GM12875 (cell line): ENCODE data around the gene HNRNPR.
A peak's percentile ranks its signal among the peaks of the same experiment; 100 is the strongest.

Experiments
- H3K4me3 ChIP-seq: one replicate; pipeline ENCODE4 v1.5.1; 2011; ENCODE audit warnings: low read depth, low read length, control low read depth
- CTCF ChIP-seq: IDR thresholded peaks from 2 replicates; pipeline ENCODE4 v1.5.1; 2011; ENCODE audit warnings: low read depth, mild to moderate bottlenecking, control low read depth, inconsistent platforms, low read length, moderate library complexity, borderline replicate concordance; ENCODE audit not compliant: insufficient read depth

The HNRNPR gene

GRCh38 chr1:23367451-23367790, 23.3 kb upstream of the HNRNPR start:
- no peak for TF ChIP-seq CTCF
- peak overlapping the region; percentile 66 for H3K4me3 ChIP-seq

GRCh38 chr1:23366598-23366997, 22.5 kb upstream of the HNRNPR start:
- no peak for TF ChIP-seq CTCF
- H3K4me3 ChIP-seq: no peak overlapping the region

GRCh38 chr1:23366146-23366545, 22.1 kb upstream of the HNRNPR start:
- TF ChIP-seq CTCF: no peak
- no peak overlapping the region for H3K4me3 ChIP-seq

- H3K4me3 ChIP-seq: no peak overlapping the region
- no peak for TF ChIP-seq CTCF
Measured at GRCh38 chr1:23362218-23362713, 18.2 kb upstream of the HNRNPR start.

- no peak overlapping the region for H3K4me3 ChIP-seq
- no peak for TF ChIP-seq CTCF
Measured at GRCh38 chr1:23358310-23358875, 14.3 kb upstream of the HNRNPR start.

GRCh38 chr1:23357138-23357908, 13.2 kb upstream of the HNRNPR start:
- no peak overlapping the region for H3K4me3 ChIP-seq
- TF ChIP-seq CTCF: no peak

GRCh38 chr1:23356471-23357137, 12.5 kb upstream of the HNRNPR start:
- TF ChIP-seq CTCF: no peak
- H3K4me3 ChIP-seq: no peak overlapping the region
